HG02852 (cell line): Measurements from ENCODE around the gene INO80B.
"Not testable (repeated sequence)": the region's sequence is repeated elsewhere in the genome, so short reads cannot be mapped to it uniquely, and the experiment has no call there.

ENCODE experiments used
- ATAC-seq: cut with Tn5 transposase; IDR thresholded peaks from one replicate; pipeline ENCODE4 v1.9.1; 2021; ENCODE audit warnings: mild to moderate bottlenecking, moderate library complexity; ENCODE audit not compliant: unreplicated experiment

INO80B gene

DNA sequence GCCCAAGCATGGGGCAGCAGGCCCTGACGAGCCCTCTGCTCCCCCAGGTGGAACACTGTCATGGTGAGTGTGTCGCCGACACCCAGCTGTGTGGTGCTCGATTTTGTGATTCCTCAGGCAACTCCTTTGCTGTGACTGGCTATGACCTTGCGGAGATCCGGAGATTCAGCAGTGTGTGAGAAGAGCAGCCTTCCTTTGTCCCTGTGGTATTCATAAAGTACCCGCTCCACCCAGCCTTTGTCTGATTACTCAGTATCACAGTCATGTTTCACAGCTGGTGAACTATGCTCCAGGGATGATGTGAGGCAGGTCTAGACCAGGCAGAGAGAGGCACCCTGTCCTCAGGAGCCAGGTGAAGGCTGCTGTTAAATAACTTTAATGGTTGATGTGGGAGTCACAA lies 29.4 kb upstream of the INO80B start:
- ATAC-seq: no peak

DNA sequence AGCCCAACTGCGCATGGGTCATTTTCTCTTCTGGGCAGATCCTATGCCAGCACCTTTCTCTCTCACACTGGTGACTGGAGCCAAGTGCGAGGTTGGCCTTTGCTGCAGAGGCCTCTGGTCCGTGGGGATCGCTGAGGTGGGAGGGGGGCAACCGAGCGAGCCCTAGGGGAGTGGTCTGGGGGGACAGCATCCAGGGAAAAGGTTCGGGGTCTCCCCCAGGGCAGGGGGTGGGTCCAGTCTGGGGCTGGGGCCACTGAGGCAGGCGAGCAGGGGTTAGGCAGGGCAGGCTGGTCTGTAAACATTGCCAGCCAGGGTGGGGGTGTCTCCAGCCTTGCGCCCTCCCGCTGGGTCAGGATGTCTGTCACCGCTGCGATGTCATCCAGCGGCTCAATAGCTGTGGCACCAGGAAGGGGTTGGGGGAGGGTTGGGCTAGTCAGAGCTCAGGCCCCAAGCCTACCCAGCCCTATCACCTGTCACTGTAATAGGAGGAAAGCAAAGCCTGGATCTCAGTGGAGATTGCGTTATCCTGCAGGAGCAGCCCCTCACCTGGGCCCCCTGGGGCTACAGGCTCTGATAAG lies 28.6 kb upstream of the INO80B start:
- no peak for ATAC-seq

DNA sequence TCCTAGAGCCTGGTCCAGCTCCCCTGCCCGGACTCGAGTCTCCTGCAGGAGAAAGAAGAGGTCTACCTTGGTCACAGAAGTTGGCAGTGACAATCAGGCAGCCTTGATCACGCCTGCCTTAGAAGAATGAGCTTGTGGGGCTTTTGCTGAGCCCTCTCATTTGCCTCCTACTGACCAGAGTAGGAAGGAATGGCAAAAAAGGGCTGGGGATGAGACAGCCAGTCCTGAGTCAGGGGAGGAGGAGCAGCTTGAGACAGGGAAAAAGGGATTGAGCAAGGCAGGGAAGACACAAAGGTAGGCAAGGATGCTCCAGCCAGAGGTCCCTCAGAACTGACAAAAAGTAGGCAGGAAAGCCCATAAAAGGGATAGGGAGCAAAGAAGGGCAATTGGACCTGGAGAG lies 27.3 kb upstream of the INO80B start:
- no peak for ATAC-seq

DNA sequence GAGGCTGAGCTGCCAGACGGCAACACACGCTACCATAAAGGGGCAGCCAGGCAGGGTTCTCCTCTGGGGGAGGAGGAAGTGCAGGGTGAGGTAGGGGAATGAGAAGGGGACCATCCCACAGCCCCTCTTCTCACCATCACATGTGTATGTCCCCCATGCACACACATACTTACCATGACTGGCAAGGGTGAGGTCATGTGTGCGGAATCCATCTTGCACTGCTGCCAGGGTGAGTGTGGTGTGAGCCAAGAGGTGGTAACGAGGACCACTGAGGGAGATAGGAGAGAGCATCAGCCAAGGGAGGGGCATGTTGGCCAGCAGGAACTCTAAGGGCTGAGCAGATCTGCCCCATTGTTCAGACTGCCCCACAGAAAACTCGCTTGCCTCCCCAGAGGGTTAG lies 26.2 kb upstream of the INO80B start:
- no peak for ATAC-seq

DNA sequence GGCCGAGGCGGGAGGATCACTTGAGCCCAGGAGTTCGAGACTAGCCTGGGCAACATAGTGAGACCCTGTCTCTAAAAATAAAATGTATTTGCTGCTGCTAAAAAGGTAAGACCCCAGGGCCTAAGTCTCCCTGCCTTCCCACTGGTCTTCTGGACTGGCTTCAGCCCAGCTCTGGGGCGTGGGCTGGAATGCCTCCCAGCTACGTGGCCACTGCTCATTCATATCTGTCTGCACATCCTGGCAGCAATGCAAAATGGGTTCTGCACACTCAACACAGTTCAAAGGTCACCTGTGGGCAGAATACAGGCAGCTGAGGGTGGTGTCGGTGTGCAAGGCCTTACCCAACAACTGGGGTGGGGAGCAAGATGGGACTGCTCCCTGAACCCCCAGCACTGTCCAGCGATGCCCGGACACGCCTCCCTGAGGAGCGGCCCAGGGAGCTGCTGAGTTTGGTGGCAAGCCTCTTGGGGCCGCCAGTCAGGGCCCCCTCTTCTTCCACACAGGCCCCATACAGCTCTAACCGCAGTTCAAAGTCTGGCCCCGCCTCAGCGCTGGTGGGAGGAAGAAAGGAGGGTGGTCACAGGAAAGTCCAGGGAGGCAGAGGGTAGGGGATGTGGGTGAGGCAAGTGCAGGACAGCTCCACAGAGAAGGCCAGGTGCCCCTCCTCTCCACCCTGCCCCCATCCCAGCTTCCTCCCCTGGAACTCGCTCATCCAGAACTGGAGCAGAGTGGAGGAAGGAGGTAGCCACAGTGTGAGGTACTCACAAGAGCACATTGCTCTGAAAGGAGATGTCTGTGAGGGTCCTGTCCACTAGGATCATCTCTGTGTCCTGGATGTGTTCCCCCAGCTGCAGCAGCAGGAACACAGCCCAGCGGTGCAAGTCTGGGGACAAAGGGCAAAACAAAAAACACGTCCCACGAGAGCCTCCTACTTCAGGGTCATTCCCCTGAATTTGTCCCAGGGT lies 25.1 kb upstream of the INO80B start:
- no peak for ATAC-seq

DNA sequence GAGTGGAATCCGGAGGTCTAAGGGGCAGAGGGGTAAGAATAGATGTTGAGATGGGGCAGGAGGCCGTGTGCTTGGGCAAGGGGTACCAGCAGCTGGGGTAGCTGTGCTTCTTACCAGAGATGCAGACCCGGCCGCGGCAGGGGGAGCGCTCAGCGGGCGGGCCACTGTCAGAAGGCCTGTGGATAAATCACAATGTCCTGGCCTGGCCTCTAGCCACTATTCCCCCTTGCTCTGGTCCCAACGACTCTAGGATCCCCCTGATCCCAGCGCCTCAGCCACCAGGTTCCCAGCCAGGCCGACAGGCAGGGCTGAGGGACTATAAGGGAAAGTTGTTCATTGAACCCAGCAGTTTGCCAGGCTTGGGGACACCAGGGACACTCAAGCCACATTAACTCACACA lies 24.4 kb upstream of the INO80B start:
- ATAC-seq: no peak

DNA sequence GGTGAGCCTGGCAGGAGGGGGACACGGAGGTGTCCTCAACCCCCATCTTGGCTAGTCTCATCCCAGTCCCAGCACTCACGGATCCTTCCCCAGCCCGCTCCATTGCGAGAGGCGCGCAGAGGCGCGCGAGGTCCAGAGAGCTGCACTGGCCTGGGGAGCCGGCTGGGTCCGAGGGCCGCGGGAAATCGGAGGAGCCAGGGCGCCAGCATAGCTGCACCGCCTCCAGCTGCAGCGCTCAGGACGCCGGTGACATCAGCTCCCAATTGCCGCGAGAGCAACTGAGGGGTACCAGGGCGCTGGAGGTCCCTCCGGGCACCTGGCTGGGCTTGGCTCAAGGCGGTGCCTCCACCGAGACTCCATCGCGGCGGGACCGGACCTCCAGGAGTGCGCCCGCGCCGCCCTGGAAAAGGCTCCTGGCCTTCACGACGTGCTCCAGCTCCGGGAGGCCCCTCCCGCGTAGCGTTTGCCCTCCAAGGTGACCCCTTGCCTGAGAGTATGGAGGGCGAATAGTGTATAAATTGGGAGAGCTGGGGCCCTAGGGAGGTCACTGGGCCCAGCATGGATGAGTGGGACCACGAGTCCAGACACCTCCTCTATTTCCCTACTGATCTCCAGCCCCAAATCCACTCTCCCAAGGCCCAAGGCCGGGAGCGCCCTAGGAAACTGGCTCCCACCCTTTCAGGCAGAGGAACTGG lies 18.6 kb upstream of the INO80B start:
- no peak for ATAC-seq

DNA sequence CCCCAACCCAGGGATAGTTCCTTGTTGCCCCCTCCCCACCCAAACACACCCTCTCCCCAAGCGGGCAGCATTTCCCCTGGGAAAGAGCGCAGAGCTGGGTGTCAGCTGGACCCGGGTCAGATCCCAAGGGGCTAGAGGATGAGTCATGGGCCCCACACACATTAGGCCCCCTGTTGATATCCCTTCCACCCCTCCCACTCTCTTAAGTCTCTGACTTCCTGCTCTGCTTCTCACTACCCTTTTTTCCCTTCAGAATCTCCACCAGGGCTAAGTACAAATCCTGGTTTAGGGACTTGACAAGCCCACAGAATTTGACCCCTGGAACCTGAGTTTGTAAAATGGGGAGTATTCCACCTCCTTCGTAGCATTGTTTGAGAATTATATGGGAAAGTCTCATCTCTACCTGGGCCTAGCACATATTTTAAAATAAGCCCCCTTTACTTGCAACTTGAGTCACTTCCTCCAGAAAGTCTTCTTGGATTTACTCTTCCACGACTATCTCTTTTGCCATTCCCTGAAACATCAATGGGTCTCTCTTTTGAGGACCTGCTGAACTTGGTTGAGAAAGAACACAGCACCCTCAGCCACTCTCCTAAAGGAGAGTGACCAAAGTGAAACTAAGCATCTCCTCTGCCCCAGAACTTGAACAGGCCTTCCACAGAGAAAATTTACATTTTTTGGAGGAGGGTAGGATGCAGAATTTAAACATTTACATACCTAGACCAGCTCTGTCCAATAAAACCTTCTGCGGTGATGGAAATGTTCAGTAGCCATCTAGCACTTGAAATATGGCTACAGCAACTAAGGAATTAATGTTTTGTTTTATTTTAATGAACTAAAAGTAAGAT lies 17.8 kb upstream of the INO80B start:
- ATAC-seq: no peak

DNA sequence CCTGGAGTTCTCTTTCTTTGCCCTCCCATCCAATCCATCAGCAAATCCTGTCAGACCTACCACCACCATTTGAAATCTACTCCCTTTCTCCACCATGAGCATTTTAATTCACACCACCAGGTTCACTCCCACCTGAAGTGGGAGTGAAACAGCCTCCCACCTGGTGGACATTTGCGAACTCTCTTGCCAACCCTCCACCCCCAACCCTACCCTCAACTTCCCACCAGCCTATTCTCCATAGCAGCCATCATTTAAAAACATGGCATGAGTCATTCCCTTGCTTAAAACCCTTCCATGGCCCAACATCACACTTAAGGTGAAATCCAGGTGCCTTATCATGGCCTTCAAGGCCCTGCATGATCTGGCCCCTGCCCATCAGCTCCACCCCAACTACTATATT lies 16.6 kb upstream of the INO80B start:
- ATAC-seq: no peak

DNA sequence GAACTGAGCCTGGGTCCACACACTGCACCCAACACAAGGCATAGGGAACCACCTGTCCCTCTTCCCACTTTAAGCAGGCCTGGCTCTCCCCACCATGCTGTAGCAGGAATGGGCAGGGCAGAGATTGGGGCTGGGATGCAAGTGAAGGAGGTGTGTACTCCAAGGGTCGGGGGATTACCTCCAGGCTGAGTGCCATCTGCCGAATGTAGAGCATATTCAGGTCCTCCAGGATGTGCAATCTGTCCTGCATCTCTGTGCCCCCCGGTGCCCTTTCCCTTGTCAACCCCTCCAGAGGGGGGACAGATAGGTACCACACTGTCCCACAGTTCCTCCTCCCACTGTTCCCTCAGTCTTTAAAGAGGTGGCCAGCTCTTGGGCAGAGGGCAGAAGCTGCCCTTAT lies 15.5 kb upstream of the INO80B start:
- no peak for ATAC-seq

DNA sequence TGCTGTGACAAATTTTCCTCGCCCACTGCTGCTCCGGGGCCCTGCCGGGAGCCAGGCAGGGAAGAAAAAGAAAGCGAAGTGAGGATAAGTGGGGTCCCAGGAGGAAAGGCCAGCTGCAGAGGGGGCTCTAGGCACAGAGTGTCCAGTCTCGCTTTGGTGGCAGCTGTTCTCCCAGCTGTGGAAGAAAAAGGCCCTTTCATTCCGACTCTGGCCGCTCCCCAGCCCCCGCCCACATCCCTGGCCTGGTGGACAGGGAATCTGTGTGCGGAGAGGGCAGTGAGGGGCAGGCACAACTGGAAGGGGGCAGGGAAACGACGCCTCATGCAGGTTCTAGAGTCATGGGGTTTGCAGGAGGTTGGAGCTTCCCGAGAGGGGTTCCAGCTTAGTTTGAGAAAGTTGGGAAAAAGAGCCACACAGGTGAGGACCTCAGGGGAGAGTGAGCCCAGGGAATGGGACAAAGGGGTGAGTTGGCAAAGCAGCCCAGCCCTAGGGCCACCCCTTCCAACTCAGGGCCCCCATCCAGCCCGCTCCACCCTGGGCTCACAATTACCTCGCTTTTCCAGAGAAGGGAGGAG lies 15.0 kb upstream of the INO80B start:
- ATAC-seq: no peak

DNA sequence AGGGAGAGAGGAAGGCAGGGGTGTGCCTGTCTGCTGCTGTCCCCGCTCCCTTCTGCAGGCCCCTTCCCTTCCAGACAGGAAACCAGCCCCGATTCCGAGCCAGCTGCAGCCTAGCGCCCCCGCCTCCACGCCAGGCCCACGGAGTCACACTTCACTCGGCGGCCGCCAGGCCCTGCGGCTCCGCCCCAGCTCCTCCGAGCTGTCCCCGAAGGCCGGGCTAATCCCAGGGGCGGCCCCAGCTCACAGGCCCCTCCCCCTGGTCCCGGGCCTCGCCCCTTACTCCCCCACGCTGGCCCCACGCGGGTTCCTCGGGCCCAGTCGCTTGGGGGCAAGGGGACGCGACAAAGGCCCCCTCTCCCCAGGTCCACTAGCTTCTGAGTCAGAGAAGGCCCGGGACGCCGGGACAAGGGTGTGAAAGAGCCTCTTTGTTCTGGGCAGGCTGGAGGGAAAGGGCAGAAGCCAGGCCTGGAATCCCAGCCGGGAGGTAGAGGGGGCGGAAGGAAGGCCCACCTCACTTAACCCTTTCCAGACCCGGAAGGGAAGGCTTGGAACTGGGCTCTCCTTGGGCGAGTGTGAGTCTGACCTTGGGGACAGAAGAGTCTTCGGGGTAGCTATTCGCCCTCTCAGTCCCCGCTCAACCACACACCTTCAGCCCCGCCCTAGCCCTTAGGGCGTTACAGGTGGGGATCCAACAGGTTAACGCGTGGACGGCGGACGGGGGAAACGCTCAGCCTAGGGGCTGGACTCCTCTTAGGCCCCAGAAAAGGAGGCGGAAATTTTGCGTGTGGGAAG lies 14.3 kb upstream of the INO80B start:
- peak; percentile 92 for ATAC-seq

DNA sequence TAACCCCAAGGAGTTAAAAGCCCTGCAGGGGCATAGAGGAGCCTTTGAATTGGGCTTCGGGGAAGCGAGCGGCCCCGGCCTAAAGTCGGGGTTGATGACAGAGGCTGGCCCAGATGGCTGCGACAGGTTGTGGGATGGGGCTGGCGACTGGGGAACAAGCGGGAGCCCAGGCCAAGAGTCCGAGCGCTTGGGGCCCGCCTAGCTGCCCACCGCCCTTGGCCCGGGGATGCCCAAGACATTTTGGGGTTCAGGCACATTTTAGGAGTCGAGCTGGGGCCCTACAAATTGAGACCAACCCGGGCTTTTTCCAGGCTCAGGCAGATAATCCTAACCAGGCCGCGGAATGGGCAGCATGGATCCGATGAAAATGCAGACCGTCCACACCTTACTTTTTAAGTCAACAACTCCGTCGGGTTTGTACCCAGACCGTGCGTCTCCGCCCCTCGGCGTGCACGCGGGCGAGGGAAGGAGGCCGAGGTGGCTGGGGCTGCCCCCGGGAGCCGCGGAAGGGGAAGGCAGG lies 13.7 kb upstream of the INO80B start:
- ATAC-seq: no peak

DNA sequence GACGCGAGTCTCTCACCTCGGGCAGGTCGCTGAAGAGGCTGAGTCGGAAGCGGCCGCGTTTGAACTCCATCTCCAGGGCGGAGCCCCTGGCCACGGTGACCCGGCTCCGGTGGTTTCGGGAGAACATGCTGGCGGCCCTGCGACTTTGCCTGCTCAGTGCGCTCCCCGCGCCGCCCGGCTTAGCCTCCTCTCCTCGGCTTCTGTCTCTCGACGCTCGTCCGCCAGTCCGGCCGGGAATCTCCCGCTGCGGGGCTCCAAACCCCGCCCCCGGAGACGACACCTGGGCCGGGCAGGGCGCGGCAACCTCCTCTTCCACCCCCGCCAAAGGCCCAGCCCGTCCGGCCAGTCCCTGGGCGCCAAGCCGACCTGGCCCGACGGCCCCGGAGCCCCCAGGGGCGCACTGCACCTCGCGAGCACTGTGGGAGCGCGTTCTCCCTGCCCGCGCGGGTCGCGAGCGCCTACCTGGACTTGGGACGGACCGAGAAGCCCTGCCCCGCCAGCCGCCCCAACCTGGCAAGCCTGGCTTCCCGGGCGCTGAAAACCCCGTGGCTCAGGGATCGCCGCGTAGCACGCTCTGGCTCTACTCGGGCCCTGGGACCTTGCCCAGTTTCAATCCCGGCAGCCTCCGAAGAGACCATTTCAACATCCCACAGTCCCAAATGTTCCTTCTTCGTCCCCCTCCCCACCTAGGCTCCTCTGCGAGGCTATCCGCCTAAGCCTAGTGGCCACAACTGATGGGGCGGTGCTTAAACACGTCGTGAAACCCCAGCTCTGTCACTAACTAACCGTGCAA lies 13.0 kb upstream of the INO80B start, which contains the start of gene RTKN:
RTKN (minus strand) TSS at position 248 of the 793 bp plus-strand sequence; CDS start at position 127, 121 bp downstream.
- ATAC-seq: no peak

DNA sequence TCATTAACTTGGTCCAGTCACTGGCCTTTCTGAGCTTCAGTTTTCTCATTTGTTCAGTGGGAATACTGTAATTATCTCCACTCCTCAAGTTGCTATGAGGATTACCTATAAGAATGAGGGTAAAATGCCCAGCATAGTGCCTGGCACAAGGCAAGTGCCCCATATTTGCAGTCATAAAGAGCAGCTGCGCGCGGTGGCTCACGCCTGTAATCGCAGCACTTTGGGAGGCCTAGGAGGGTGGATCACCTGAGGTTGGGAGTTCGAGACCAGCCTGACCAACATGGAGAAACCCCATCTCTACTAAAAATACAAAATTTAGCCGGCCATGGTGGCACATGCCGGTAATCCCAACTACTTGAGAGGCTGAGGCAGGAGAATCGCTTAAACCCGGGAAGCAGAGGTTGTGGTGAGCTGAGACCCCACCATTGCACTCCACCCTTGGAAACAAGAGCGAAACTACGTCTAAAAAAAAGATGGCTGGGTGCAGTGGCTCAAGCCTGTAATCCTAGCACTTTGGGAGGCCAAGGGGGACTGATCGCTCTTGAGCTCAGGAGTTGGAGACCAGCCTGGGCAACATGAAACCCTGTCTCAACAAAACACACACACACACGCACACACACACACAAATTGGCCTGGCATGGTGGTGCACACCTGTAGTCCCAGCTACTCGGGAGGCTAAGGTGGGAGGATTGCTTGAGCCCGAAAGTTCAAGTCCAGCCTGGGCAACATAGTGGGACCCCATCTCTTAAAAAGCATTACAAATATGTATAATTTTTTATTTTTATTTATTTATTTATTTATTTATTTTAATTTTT lies 12.2 kb upstream of the INO80B start:
- ATAC-seq: not testable (repeated sequence)

DNA sequence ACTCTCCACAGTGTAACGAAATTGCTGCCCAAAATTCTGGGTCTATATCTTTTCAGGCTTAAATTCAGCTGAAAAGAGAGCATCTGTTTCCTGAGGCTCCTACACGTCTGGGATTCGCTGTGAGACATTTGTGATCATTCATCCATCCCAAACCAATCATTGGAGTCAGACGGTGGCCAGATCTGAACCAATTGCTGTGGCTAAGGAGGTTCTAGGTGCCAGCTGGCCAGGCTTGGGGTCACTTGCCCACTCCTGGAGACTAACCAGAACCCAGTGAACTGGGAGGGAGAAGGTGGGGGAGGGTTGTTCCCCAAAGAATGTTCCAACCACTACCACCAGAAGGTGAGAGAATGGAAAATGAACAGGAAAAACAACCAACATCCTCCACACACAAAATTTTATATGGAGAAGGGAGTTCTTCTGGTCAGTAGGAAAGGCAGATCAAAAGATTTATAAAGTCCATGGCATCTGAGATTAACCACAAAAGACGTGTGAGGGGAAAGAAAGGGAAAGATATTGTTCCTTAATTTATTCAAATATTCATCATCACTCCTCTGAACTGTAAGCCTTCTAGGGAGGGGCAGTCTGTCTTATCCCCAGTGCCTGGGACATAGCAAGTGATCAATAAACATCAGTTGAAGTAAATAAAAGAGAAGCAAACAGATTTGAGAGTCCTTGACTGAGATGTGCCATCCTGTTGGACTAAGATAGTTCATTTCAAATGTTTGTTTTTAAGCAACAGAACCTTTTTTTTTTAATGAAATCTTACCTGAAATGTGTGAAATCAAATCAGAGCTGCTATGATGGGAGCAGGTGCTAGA lies 10.2 kb upstream of the INO80B start:
- ATAC-seq: no peak
